ENCODE measurements around the gene FGGY.

FGGY gene

DNA sequence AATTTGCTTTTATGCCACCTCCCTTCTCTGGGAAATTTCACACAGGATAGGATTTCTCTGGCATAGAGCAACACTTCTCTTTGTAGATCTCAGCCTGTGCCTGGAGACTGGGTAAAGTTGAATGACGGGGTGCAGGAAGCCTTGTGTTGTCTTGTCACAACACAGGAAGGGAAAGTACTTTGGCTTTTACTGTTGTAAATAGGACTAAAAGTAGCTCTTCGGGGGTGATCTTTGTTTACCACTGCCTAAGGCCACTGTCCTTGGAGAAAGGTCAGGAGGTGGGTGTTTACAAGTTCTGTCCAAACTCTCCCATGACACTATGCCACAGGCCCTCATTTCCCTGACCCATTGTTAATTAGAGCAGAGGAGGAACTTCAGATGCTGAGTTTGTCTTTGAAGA lies 139.7 kb downstream of the FGGY start:
- TF ChIP-seq, protein P1, sequence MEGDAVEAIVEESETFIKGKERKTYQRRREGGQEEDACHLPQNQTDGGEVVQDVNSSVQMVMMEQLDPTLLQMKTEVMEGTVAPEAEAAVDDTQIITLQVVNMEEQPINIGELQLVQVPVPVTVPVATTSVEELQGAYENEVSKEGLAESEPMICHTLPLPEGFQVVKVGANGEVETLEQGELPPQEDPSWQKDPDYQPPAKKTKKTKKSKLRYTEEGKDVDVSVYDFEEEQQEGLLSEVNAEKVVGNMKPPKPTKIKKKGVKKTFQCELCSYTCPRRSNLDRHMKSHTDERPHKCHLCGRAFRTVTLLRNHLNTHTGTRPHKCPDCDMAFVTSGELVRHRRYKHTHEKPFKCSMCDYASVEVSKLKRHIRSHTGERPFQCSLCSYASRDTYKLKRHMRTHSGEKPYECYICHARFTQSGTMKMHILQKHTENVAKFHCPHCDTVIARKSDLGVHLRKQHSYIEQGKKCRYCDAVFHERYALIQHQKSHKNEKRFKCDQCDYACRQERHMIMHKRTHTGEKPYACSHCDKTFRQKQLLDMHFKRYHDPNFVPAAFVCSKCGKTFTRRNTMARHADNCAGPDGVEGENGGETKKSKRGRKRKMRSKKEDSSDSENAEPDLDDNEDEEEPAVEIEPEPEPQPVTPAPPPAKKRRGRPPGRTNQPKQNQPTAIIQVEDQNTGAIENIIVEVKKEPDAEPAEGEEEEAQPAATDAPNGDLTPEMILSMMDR (conservative IDR thresholded peaks at IDR 0.05), result no peak
- no peak overlapping the region for H3K27ac ChIP-seq

DNA sequence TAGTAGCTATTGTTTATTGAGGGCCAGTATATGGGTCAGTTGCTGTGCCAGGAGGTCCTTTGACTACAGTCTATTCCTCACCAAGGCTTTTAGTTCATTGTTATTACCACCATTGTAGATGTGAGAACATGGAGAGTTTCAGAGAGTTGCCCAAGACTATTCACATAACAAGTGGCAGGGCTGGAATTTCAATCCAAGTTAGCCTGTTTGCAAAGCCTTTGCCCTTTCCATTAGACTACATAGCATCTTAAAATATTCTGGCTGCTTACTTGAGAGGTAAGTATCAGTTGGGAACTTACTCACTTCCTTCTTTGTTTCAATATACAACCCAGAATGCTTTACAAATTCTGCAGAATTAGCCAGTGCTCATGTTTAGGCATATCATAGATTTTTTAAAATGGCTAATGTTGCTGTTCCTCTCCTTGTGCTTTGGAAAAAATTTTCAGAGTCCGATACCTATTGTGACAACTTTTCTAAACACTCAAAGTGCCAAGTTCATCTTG lies 141.2 kb downstream of the FGGY start:
- TF ChIP-seq, protein P1 (conservative IDR thresholded peaks at IDR 0.05), result no peak
- H3K27ac ChIP-seq, result no peak overlapping the region

DNA sequence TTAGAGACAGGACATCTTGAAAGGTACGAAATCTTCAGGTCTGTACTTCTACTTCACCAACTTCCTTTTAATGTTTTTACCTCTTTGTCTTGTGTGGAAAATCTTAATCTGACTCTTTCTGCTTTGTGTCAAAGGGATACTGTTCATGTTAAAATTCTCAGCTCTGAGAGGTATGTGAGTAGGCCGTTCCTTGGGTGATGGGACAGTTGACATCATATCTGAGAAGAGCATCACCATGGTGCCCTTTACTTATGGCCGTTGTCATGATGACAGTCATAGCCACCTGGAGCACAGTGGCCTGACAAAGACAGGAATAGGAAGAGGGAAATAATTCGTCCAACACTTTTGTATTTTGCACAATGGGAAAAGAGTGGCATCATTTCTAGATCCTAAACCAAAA lies 145.6 kb downstream of the FGGY start:
- no peak overlapping the region for H3K27ac ChIP-seq
- TF ChIP-seq, protein P1 (conservative IDR thresholded peaks at IDR 0.05), result no peak

DNA sequence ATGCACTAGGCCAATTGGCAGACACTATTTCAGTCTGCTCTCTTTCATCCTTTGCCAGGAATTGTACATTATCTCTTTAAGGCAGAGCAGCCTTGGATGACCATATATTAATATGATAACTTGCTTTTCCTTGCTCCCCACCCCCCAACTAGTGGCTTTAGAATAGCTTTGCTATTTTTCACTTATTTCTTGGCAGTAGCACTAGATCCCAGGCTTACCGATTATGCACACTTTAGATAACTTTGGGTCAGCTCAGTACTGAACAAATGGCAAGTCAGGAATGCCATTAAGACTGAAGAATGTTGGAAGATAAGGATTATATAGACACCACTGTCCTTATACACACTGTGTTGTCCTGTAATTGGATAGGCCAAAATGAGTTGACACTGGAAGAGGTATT lies 146.4 kb downstream of the FGGY start:
- TF ChIP-seq, protein P1 (conservative IDR thresholded peaks at IDR 0.05), result no peak
- no peak overlapping the region for H3K27ac ChIP-seq

DNA sequence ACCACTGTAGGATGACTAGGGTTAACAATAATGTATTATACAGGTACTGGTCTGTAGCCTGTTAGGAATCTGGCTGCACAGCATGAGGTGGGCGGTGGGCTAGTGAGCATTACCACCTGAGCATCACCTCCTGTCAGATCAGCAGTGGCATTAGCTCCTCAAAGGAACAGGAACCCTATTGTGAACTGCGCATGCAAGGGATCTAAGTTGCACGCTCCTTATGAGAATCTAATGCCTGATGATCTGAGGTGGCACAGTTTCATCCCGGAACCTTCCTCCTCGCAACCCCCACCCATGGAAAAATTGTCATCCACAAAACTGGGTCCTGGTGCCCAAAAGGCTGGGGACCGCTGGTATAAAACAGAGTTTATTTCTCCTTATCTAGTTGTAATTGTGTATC lies 147.6 kb downstream of the FGGY start:
- peak overlapping the region; percentile 42 for H3K27ac ChIP-seq

DNA sequence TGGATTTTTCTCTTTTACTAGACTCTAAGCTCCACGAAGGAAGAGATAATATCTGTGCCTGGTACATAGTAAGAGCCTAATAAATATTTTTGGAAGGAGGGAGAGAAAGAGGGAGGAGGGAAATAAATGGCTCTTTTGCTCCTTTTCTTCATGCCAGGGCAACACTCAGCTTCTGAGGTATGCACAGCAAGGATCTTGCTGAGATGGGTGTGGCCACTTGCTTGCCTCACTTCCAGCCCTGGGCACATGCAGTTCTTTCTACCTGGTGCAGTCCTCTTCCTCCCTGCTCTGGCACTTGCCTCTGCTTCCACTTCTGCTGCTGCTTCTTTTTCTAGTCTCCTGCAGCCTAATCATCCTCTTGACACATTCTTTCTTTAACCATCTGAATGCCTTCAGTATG lies 148.1 kb downstream of the FGGY start:
- TF ChIP-seq, protein P1 (conservative IDR thresholded peaks at IDR 0.05), result no peak
- peak overlapping the region; percentile 42 for H3K27ac ChIP-seq

More for the DNA sequence above, 147.6 kb downstream of the FGGY start:
- TF ChIP-seq, protein P1 (conservative IDR thresholded peaks at IDR 0.05), result no peak

DNA sequence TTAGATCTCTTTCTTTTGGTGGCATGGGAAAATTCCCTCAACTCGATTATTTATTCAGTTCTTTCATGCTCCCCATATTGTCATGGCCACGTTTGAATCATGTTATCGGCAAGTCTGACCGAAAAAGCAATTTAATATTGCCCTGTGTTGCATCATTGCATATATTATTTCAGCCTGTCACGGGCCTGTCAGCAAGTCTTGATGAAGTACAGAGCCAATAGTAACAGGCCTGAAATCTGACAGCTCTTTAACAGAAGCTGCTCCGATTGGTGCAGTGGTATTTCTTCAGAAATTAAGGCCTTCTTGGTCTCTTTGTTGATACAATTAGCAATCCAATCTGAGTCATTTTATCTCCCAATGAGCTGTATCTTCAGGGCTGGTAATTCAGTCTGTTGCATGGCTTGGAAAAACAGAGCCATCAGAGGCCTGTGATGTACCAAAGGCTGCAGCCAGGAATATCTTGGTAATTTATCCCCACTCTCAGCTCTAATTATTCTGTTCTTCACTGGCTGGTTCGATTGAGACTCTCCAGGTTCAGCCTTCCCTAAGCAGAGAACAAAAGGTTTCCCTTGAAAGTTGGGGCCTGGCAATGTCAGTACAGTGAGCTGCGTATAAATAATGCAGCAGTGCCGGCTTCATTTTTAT lies 149.5 kb downstream of the FGGY start:
- TF ChIP-seq, protein P1 (conservative IDR thresholded peaks at IDR 0.05), result no peak

More for the DNA sequence above, 149.5 kb downstream of the FGGY start:
- H3K27ac ChIP-seq, result peak overlapping the region; percentile 42; the same call in 1 of the 2 replicates

Measured in VCaP (cell line).